Measurements from ENCODE around the gene FARS2. TPM values are rescaled to one million over a fixed set of nuclear protein-coding genes. Genes with fewer than 3 reads are reported as not detected.

The FARS2 gene
- polyA plus RNA-seq, 1 experiment, result 17.9 TPM

GRCh38 chr6:5712349-5713215 is 451.3 kb downstream of the FARS2 start:
- H3K27me3 ChIP-seq (ENCODE audit: control insufficient read depth, insufficient read depth, low read length), result no peaks in the 10 kb centered on the region
- DNase-seq (ENCODE audit: low read depth), result no peak
- TF ChIP-seq CTCF (IDR thresholded peaks at IDR 0.05; ENCODE audit: insufficient read depth, low read depth, low read length), result no peak
- H3K36me3 ChIP-seq (ENCODE audit: control insufficient read depth, insufficient read depth, low read length), result no peaks in the 10 kb centered on the region
- ChIA-PET CTCF (interaction anchor here (1.2 kb wide), 1 partner anchor 290 kb away, joined by 5 read pairs; no protein-coding TSS in a partner anchor), POLR2A (no interaction called here)
- no peak overlapping the region for H3K4me3 ChIP-seq (ENCODE audit: low read depth, low read length)

- CTCF ChIA-PET, result no interaction called here
- TF ChIP-seq CTCF (IDR thresholded peaks at IDR 0.05; ENCODE audit: insufficient read depth, low read depth, low read length), result no peak
- Histone ChIP-seq H3K27me3 (ENCODE audit: control insufficient read depth, insufficient read depth, low read length) (no peaks in the 10 kb centered on the region), H3K4me3 (ENCODE audit: low read depth, low read length) (no peak overlapping the region), H3K36me3 (ENCODE audit: control insufficient read depth, insufficient read depth, low read length) (no peaks in the 10 kb centered on the region)
- POLR2A ChIA-PET, result no interaction called here
- no peak for DNase-seq (ENCODE audit: low read depth)
Measured at GRCh38 chr6:5713519-5713918, 452.2 kb downstream of the FARS2 start.

- H3K36me3 ChIP-seq (ENCODE audit: control insufficient read depth, insufficient read depth, low read length), result no peaks in the 10 kb centered on the region
- H3K27me3 ChIP-seq (ENCODE audit: control insufficient read depth, insufficient read depth, low read length), result no peaks in the 10 kb centered on the region
- no peak for DNase-seq (ENCODE audit: low read depth)
- CTCF ChIA-PET, result interaction anchor here (0.8 kb wide), 1 partner anchor 247 kb away, joined by 3 read pairs; no protein-coding TSS in a partner anchor
- H3K4me3 ChIP-seq (ENCODE audit: low read depth, low read length), result no peak overlapping the region
- POLR2A ChIA-PET, result no interaction called here
- TF ChIP-seq CTCF (IDR thresholded peaks at IDR 0.05; ENCODE audit: insufficient read depth, low read depth, low read length), result no peak
Measured at GRCh38 chr6:5718231-5718947, 457.1 kb downstream of the FARS2 start.

- H3K36me3 ChIP-seq (ENCODE audit: control insufficient read depth, insufficient read depth, low read length), result no peaks in the 10 kb centered on the region
- H3K4me3 ChIP-seq (ENCODE audit: low read depth, low read length), result no peak overlapping the region
- CTCF ChIA-PET, result no interaction called here
- DNase-seq (ENCODE audit: low read depth), result no peak
- no peak for TF ChIP-seq CTCF (IDR thresholded peaks at IDR 0.05; ENCODE audit: insufficient read depth, low read depth, low read length)
- H3K27me3 ChIP-seq (ENCODE audit: control insufficient read depth, insufficient read depth, low read length), result no peaks in the 10 kb centered on the region
- POLR2A ChIA-PET, result no interaction called here
Measured at GRCh38 chr6:5723841-5724691, 462.8 kb downstream of the FARS2 start.

DNA sequence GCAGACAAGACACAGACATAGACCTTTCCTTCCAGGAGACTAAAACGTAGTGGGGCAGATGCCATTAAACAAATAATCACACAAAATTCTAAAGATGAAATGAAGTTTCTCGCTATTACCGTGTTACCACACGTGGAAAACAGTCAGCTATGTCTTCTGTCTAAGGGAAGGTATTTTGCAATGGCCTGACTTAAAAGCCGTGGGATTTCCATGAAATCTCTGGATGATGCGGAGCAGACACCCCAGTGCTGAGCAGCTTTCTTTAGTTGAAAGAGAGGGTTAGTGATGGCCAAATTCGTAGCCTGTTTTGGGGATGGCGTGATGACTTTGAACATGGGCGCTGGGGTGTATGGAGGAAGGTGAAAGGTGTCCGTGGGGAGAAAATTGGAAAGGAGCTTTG is 463.6 kb downstream of the FARS2 start:
- no peaks in the 10 kb centered on the region for H3K36me3 ChIP-seq (ENCODE audit: control insufficient read depth, insufficient read depth, low read length)
- TF ChIP-seq CTCF (IDR thresholded peaks at IDR 0.05; ENCODE audit: insufficient read depth, low read depth, low read length), result no peak
- no peaks in the 10 kb centered on the region for H3K27me3 ChIP-seq (ENCODE audit: control insufficient read depth, insufficient read depth, low read length)
- no peak for DNase-seq (ENCODE audit: low read depth)
- CTCF ChIA-PET, result no interaction called here
- POLR2A ChIA-PET, result no interaction called here
- H3K4me3 ChIP-seq (ENCODE audit: low read depth, low read length), result no peak overlapping the region
